RWPE1 (cell line): ENCODE measurements around the gene HSP90AB1.

Experiments
- CTCF ChIA-PET: fragments of 350-600 bp; sonication (Branson Sonifier 250); formaldehyde crosslinking; extraction: SDS; loops from one replicate; lab custom pipeline; 2021; lab: Yijun Ruan, JAX
- POLR2A ChIA-PET: fragments of 400-600 bp; formaldehyde crosslinking; extraction: SDS; loops from one replicate; lab custom pipeline; 2020; ENCODE audit warnings: antibody characterized with exemption; ENCODE audit not compliant: low non-redundant PET; lab: Yijun Ruan, JAX
- DNase-seq: peaks from one replicate; pipeline ENCODE4 v3.0.0; 2012; ENCODE audit warnings: low spot score
- H3K27ac ChIP-seq: fragments of 450-650 bp; 2 replicates; pipeline ENCODE4 v1.5.1; 2017
- TF ChIP-seq, protein P1 (sequence below): fragments of 450-650 bp; conservative IDR thresholded peaks from 2 replicates; pipeline ENCODE4 v1.5.1; 2017; ENCODE audit warnings: low read depth, mild to moderate bottlenecking

The HSP90AB1 gene

DNA sequence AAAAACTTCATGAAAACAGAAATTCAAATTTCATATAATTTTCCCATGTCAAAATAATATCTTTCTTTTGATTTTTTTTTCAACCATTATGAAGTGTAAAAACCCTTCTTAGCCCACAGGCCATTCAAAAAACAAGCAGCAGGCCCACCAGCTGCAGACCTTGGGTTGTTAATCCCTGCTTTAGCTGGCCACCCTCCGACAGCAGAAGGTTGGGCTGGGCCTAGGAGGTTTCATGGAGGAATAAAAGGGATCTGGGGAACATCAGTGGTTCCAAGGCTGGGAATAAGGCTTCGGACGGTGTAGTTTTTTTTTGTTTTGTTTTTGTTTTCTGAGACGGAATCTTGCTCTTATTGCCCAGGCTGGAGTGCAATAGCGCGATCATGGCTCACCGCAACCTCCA lies 3.6 kb upstream of the HSP90AB1 start:
- no peak for DNase-seq
- TF ChIP-seq, protein P1, sequence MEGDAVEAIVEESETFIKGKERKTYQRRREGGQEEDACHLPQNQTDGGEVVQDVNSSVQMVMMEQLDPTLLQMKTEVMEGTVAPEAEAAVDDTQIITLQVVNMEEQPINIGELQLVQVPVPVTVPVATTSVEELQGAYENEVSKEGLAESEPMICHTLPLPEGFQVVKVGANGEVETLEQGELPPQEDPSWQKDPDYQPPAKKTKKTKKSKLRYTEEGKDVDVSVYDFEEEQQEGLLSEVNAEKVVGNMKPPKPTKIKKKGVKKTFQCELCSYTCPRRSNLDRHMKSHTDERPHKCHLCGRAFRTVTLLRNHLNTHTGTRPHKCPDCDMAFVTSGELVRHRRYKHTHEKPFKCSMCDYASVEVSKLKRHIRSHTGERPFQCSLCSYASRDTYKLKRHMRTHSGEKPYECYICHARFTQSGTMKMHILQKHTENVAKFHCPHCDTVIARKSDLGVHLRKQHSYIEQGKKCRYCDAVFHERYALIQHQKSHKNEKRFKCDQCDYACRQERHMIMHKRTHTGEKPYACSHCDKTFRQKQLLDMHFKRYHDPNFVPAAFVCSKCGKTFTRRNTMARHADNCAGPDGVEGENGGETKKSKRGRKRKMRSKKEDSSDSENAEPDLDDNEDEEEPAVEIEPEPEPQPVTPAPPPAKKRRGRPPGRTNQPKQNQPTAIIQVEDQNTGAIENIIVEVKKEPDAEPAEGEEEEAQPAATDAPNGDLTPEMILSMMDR, result no peak
- POLR2A ChIA-PET, result no interaction called here
- CTCF ChIA-PET, result no interaction called here
- H3K27ac ChIP-seq, result no peak overlapping the region

DNA sequence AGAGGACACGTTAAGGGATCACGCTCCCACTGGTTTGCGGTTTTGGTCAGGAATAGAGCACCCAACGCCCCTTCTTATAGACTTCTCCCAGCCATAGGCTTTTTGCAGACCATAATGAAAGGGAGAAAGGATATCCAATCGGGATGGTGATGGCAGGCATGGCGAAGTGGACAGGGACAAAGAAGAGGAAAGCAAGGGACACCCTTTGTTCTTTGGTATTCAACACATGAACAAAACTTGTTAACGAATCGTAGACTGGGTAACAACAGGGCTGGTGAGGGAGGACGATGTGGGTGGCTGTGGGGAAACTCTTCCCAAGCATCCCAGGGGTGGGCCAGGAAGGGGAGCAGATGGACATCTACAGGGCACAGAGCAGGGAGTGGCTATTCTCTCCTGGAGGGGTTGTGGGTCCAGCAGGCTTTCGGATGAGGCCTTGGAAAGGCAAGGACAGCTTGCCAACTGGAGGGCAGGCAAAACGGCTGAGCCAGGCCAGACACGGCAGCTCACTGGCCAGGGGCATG lies 1.4 kb upstream of the HSP90AB1 start:
- ChIA-PET CTCF (interaction anchor here (0.9 to 1.1 kb wide), 3 partner anchors 8 to 73 kb away, joined by 3 to 6 read pairs (median 4); partner anchors contain the start of gene MYMX), POLR2A (no interaction called here)
- peak overlapping the region; percentile 91 for H3K27ac ChIP-seq
- TF ChIP-seq, protein P1, result no peak
- no peak for DNase-seq

DNA sequence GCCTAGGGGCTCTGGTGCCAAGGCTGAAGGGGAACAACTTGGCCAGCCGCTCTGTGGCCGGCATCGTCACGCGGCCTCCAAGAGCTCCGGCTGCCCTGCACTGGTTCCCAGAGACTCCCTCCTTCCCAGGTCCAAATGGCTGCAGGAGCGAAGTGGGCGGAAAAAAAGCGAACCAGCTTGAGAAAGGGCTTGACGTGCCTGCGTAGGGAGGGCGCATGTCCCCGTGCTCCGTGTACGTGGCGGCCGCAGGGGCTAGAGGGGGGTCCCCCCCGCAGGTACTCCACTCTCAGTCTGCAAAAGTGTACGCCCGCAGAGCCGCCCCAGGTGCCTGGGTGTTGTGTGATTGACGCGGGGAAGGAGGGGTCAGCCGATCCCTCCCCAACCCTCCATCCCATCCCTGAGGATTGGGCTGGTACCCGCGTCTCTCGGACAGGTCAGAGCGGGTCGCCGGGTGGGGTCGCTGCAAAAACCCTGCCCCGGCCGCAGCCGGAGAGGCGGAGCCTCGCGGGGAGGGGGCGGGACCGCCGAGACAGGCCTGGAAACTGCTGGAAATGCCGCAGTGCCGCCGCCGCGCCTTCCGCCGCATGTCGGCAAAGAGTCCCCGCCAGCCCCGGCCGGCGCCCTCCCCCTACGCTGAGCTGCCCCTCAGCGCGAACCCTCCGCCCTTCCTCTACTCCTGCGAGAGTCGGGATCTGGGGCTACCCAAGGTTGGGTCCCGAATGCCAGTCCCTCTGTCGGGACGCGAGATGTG lies 814 bp upstream of the HSP90AB1 start:
- TF ChIP-seq, protein P1, result peak; percentile 52
- ChIA-PET CTCF (interaction anchor here (0.9 to 1.1 kb wide), 3 partner anchors 9 to 73 kb away, joined by 3 to 6 read pairs (median 4); partner anchors contain the start of gene MYMX), POLR2A (interaction anchor here (0.6 to 1.3 kb wide), 6 partner anchors 8 to 112 kb away, joined by 3 to 6 read pairs (median 4); partner anchors contain the start of gene SLC35B2)
- peak overlapping the region; percentile 91 for H3K27ac ChIP-seq
- peak; percentile 75 for DNase-seq

DNA sequence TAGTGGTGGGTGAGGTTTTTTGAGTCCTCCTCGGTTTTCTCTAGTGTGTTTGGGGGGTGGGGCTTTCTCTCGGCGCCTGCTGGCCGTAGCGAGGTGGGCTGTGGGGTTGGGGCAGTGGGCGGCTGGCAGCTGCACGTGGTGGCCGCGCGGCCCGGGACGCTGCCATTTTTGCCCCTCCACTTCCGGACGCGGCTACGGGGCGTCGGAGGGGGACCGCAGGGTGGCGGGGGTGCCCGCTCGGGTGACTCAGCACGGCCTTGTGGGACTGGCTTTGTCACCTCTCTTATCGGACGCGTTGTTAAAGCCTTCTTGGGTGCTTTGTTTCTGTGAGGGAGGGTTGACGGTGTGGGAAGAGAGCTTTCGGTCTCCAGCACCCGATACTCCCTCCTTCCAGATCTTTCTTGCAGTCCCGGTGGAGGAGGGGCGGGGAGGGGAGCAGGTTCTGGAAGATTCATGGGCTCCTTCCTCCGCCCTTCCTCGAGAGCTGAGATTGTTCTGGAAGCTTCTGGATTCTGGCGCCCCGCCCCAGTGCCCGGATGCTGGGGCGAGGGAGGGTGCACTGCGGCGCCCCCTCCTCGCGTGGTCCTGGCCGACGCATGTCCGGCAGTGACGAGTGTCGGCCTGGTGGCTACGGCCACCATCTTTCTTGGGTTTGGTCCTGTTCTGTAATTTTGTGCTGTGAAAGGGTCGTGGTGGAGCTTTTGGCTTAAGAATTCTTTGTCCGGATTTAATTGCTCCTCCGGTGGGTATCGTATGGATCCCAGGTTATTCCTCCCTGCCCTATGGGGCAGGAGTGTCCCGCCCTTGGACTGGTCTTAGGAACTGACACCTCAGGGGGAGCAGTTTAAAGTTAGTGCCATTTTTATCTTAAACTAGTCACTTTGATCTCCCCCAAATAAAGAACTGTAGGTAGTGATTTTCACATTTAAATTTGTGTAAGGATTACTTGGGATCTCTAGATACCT lies 719 bp downstream of the HSP90AB1 start:
- TF ChIP-seq, protein P1, result no peak
- ChIA-PET POLR2A (interaction anchor here (0.6 to 1.3 kb wide), 7 partner anchors 9 to 617 kb away, joined by 3 to 6 read pairs (median 4); partner anchors contain the start of gene SLC35B2), CTCF (interaction anchor here (0.7 to 1.1 kb wide), 4 partner anchors 8 to 23 kb away, joined by 3 to 9 read pairs (median 4); partner anchors contain the start of gene TMEM151B)
- H3K27ac ChIP-seq, result peak overlapping the region; percentile 91
- no peak for DNase-seq

DNA sequence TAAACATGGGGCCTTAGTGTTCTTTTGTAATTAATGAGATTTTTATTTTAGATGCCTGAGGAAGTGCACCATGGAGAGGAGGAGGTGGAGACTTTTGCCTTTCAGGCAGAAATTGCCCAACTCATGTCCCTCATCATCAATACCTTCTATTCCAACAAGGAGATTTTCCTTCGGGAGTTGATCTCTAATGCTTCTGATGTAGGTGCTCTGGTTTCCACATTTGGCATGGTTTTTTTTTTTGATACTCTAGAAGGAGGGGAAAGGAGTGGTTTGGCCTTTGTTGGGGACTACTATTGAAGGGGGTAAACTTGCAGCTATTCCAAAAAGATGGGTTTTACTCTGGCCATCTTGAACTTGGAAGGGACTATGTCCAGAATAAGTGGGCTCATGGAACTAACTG lies 1.7 kb downstream of the HSP90AB1 start:
- ChIA-PET POLR2A (no interaction called here), CTCF (interaction anchor here (0.7 to 1.0 kb wide), 2 partner anchors 7 to 9 kb away, joined by 3 read pairs; partner anchors contain the start of gene SLC35B2)
- H3K27ac ChIP-seq, result peak overlapping the region; percentile 64
- DNase-seq, result no peak
- TF ChIP-seq, protein P1, result no peak
